ENCODE data around the gene ORC6. TPM values are rescaled to one million over a fixed set of nuclear protein-coding genes. Genes with fewer than 3 reads are reported as not detected.

ORC6 gene
- total and polyA plus RNA-seq, 2 experiments from 2014 or later, result 15.4 to 15.8 TPM

GRCh38 chr16:46727184-46727583 lies 37.7 kb downstream of the ORC6 start:
- peaks cover 4% of the 10 kb centered on the region for H3K9me3 ChIP-seq (ENCODE audit: low read depth)
- TF ChIP-seq CTCF (IDR thresholded peaks at IDR 0.05; ENCODE audit: poor library complexity), result no peak
- no peak for TF ChIP-seq EZH2 (IDR thresholded peaks at IDR 0.05; ENCODE audit: borderline replicate concordance)
- no peak for TF ChIP-seq EZH2phosphoT487 (IDR thresholded peaks at IDR 0.05; ENCODE audit: low read depth, severe bottlenecking, unreplicated experiment)
- no peaks in the 10 kb centered on the region for H4K20me1 ChIP-seq (ENCODE audit: insufficient read depth, poor library complexity, severe bottlenecking)
- H2AFZ ChIP-seq, result no peak overlapping the region
- H3K4me2 ChIP-seq, result no peak overlapping the region
- no peak for DNase-seq (ENCODE audit: low spot score)
- no peaks in the 10 kb centered on the region for H3K4me1 ChIP-seq (ENCODE audit: insufficient read depth)
- H3K4me3 ChIP-seq, result no peak overlapping the region
- H3K9me2 ChIP-seq (replicated peaks; ENCODE audit: insufficient read depth), result no peaks in the 10 kb centered on the region
- no peaks in the 10 kb centered on the region for H3K36me3 ChIP-seq (replicated peaks; ENCODE audit: insufficient read depth, low read depth)
- H3K79me2 ChIP-seq, result no peaks in the 10 kb centered on the region
- H3K27ac ChIP-seq, result no peak overlapping the region
- H3K27me3 ChIP-seq, result no peaks in the 10 kb centered on the region
- 94% methylated on average over 7 of the region's 7 CpGs for WGBS (ENCODE audit: low lambda C conversion rate, missing lambda C conversion rate)

- TF ChIP-seq EZH2 (IDR thresholded peaks at IDR 0.05; ENCODE audit: borderline replicate concordance), result no peak
- no peak for TF ChIP-seq EZH2phosphoT487 (IDR thresholded peaks at IDR 0.05; ENCODE audit: low read depth, severe bottlenecking, unreplicated experiment)
- TF ChIP-seq CTCF (IDR thresholded peaks at IDR 0.05; ENCODE audit: poor library complexity), result no peak
- Histone ChIP-seq H3K36me3 (replicated peaks; ENCODE audit: insufficient read depth, low read depth) (no peaks in the 10 kb centered on the region), H3K79me2 (no peaks in the 10 kb centered on the region), H2AFZ (no peak overlapping the region), H3K4me3 (no peak overlapping the region), H3K9me3 (ENCODE audit: low read depth) (peaks cover 4% of the 10 kb centered on the region), H3K9me2 (replicated peaks; ENCODE audit: insufficient read depth) (no peaks in the 10 kb centered on the region), H3K4me2 (no peak overlapping the region), H3K4me1 (ENCODE audit: insufficient read depth) (no peaks in the 10 kb centered on the region), H3K27me3 (no peaks in the 10 kb centered on the region), H4K20me1 (ENCODE audit: insufficient read depth, poor library complexity, severe bottlenecking) (no peaks in the 10 kb centered on the region), H3K27ac (no peak overlapping the region)
- no peak for DNase-seq (ENCODE audit: low spot score)
- 88% methylated on average over 9 of the region's 9 CpGs for WGBS (ENCODE audit: low lambda C conversion rate, missing lambda C conversion rate)
These were observed 38.2 kb downstream of the ORC6 start for GRCh38 chr16:46727630-46728029.

- no peak for DNase-seq (ENCODE audit: low spot score)
- Histone ChIP-seq H4K20me1 (ENCODE audit: insufficient read depth, poor library complexity, severe bottlenecking) (no peaks in the 10 kb centered on the region), H3K27ac (no peak overlapping the region), H3K79me2 (no peaks in the 10 kb centered on the region), H3K27me3 (no peaks in the 10 kb centered on the region), H3K9me2 (replicated peaks; ENCODE audit: insufficient read depth) (no peaks in the 10 kb centered on the region), H3K36me3 (replicated peaks; ENCODE audit: insufficient read depth, low read depth) (no peaks in the 10 kb centered on the region), H3K9me3 (ENCODE audit: low read depth) (peaks cover 4% of the 10 kb centered on the region), H3K4me3 (no peak overlapping the region), H3K4me2 (no peak overlapping the region), H3K4me1 (ENCODE audit: insufficient read depth) (no peaks in the 10 kb centered on the region), H2AFZ (no peak overlapping the region)
- TF ChIP-seq EZH2phosphoT487 (IDR thresholded peaks at IDR 0.05; ENCODE audit: low read depth, severe bottlenecking, unreplicated experiment) (no peak), EZH2 (IDR thresholded peaks at IDR 0.05; ENCODE audit: borderline replicate concordance) (no peak), CTCF (IDR thresholded peaks at IDR 0.05; ENCODE audit: poor library complexity) (no peak)
- 90% methylated on average over 14 of the region's 14 CpGs for WGBS (ENCODE audit: low lambda C conversion rate, missing lambda C conversion rate)
These were observed 39.3 kb downstream of the ORC6 start for GRCh38 chr16:46728806-46729205.

Measured in hepatocyte (in vitro differentiated cells).